Progenitor cell of endocrine pancreas (in vitro differentiated cells): Measurements from ENCODE around the gene DNM2. TPM values are rescaled to one million over a fixed set of nuclear protein-coding genes. Genes with fewer than 3 reads are reported as not detected.
A peak's percentile ranks its signal among the peaks of the same experiment; 100 is the strongest.

Experiments used
- DNase-seq: peaks from one replicate; pipeline ENCODE4 v3.0.0; 2021; ENCODE audit warnings: low spot score; ENCODE audit not compliant: unreplicated experiment
- H3K27ac Mint-ChIP-seq: 2 replicates; pipeline ENCODE4 v1.8.0; 2021; ENCODE audit warnings: mild to moderate bottlenecking, moderate library complexity, mixed read lengths
- H3K27me3 Mint-ChIP-seq: 2 replicates; pipeline ENCODE4 v1.8.0; 2021; ENCODE audit warnings: mixed read lengths
- H3K36me3 Mint-ChIP-seq: 2 replicates; pipeline ENCODE4 v1.8.0; 2022; ENCODE audit warnings: mixed read lengths; ENCODE audit not compliant: insufficient read depth
- H3K4me1 Mint-ChIP-seq: 2 replicates; pipeline ENCODE4 v1.8.0; 2021; ENCODE audit warnings: low read depth, mixed read lengths
- H3K4me3 Mint-ChIP-seq: 2 replicates; pipeline ENCODE4 v1.8.0; 2021; ENCODE audit warnings: low read depth, mild to moderate bottlenecking, moderate library complexity, mixed read lengths
- H3K9me3 Mint-ChIP-seq: 2 replicates; pipeline ENCODE4 v1.8.0; 2021; ENCODE audit warnings: low read depth, mixed read lengths
- total RNA-seq: library from RNA; stranded (reverse); gene quantifications from 2 replicates; pipeline ENCODE4 v1.2.1, GENCODE V29; 2021
- TF ChIP-seq, protein P1 (sequence below): fragments of 200-600 bp; sonication (generic); IDR thresholded peaks from one replicate; pipeline ENCODE4 v1.5.0; 2021; ENCODE audit warnings: antibody characterized with exemption, mild to moderate bottlenecking; ENCODE audit not compliant: unreplicated experiment

DNM2 gene
- total RNA-seq, 1 donor from 2014 or later, result 124 TPM

DNA sequence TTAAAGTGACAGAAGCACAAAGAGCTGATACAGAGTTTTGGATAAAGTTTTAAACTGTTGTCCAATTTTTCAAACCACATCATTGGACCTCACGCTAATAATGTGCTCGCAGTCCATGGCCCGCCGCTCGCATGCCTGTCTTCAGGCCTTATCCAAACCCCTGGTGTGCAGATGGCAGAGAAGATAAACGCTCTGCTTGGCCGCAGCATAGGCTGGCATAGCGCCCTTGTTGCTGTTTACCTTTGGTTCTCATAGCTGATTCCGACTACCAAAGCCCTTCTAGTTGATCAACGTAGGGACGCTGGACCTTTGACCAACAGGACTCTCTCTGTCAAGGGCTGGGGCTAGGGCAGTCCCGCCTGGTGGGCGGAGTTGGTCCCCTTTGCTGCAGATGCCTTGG lies 40.1 kb upstream of the DNM2 start:
- Mint-ChIP-seq H3K4me3 (no peak overlapping the region), H3K27me3 (no peaks in the 10 kb centered on the region), H3K9me3 (no peaks in the 10 kb centered on the region), H3K27ac (no peak overlapping the region), H3K4me1 (no peaks in the 10 kb centered on the region), H3K36me3 (peaks cover 29% of the 10 kb centered on the region)
- DNase-seq, result no peak
- TF ChIP-seq, protein P1, sequence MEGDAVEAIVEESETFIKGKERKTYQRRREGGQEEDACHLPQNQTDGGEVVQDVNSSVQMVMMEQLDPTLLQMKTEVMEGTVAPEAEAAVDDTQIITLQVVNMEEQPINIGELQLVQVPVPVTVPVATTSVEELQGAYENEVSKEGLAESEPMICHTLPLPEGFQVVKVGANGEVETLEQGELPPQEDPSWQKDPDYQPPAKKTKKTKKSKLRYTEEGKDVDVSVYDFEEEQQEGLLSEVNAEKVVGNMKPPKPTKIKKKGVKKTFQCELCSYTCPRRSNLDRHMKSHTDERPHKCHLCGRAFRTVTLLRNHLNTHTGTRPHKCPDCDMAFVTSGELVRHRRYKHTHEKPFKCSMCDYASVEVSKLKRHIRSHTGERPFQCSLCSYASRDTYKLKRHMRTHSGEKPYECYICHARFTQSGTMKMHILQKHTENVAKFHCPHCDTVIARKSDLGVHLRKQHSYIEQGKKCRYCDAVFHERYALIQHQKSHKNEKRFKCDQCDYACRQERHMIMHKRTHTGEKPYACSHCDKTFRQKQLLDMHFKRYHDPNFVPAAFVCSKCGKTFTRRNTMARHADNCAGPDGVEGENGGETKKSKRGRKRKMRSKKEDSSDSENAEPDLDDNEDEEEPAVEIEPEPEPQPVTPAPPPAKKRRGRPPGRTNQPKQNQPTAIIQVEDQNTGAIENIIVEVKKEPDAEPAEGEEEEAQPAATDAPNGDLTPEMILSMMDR, result no peak

GRCh38 chr19:10678813-10679212 lies 39.1 kb upstream of the DNM2 start:
- Mint-ChIP-seq H3K9me3 (no peaks in the 10 kb centered on the region), H3K36me3 (peaks cover 23% of the 10 kb centered on the region), H3K4me1 (no peaks in the 10 kb centered on the region), H3K27me3 (no peaks in the 10 kb centered on the region), H3K4me3 (no peak overlapping the region), H3K27ac (no peak overlapping the region)
- no peak for DNase-seq
- TF ChIP-seq, protein P1, result no peak

DNA sequence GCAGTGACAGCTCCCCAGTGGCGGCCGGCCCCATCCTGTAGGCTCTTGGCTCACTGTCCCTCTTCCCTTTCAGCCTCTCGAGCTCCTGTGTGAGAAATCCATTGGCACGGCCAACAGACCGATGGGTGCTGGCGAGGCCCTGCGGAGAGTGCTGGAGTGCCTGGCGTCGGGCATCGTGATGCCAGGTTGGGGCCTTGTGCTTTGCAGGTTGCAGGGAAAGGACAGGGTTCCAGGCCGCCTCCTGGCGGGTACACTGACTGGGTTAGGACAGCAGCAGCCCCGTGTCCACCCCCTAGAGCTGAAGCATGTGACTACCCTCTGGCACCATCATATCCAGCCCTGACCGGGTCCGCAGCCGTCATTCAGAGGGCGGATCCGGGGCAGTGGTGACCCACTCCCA lies 38.1 kb upstream of the DNM2 start:
- TF ChIP-seq, protein P1, result no peak
- Mint-ChIP-seq H3K4me1 (no peaks in the 10 kb centered on the region), H3K27ac (no peak overlapping the region), H3K9me3 (no peaks in the 10 kb centered on the region), H3K4me3 (no peak overlapping the region), H3K27me3 (no peaks in the 10 kb centered on the region), H3K36me3 (peaks cover 28% of the 10 kb centered on the region)
- no peak for DNase-seq

GRCh38 chr19:10680545-10681135 lies 37.2 kb upstream of the DNM2 start:
- H3K36me3 Mint-ChIP-seq, result peaks cover 23% of the 10 kb centered on the region
- H3K27me3 Mint-ChIP-seq, result no peaks in the 10 kb centered on the region
- DNase-seq, result no peak
- no peak overlapping the region for H3K27ac Mint-ChIP-seq
- no peaks in the 10 kb centered on the region for H3K4me1 Mint-ChIP-seq
- no peak overlapping the region for H3K4me3 Mint-ChIP-seq
- TF ChIP-seq, protein P1, result no peak
- H3K9me3 Mint-ChIP-seq, result no peaks in the 10 kb centered on the region

DNA sequence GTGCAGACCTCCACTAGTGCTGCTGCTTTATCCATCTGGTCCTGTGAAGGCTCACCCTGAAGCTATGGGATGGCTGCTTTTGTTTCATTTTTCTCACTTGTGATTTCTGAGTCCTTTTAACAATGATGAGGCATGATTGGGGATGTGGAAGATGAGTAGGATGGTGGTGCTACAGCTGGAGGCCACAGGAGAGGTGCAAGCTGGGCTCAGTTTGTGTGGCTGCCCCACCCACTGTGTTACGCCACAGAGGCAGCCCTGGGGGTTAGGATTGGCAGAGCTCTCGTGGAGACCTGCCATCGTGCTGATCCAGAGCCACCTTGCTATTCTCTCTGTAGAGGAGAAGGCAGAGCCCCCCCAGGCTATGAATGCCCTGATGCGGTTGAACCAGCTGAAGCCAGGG lies 36.2 kb upstream of the DNM2 start:
- TF ChIP-seq, protein P1, result no peak
- peaks cover 21% of the 10 kb centered on the region for H3K36me3 Mint-ChIP-seq
- H3K4me1 Mint-ChIP-seq, result no peaks in the 10 kb centered on the region
- DNase-seq, result no peak
- H3K4me3 Mint-ChIP-seq, result no peak overlapping the region
- H3K27me3 Mint-ChIP-seq, result no peaks in the 10 kb centered on the region
- H3K9me3 Mint-ChIP-seq, result no peaks in the 10 kb centered on the region
- peak overlapping the region; percentile 25 for H3K27ac Mint-ChIP-seq
